Lower leg skin (tissue), 4 donors: ENCODE measurements around the gene CAPN15. TPM values are rescaled to one million over a fixed set of nuclear protein-coding genes. Genes with fewer than 3 reads are reported as not detected.

Experiments used
- DNase-seq, 2 donors: peaks; one replicate each; pipeline ENCODE4 v3.0.0-alpha.2; 2019; ENCODE audit warnings: low spot score in 2 of 2
- H3K4me3 ChIP-seq: fragments of 200-600 bp; sonication (generic); 2 replicates; pipeline ENCODE4 v1.5.1; 2017; ENCODE audit warnings: mild to moderate bottlenecking, low read depth; ENCODE audit not compliant: poor library complexity, severe bottlenecking
- CTCF ChIP-seq, 3 donors: fragments of 450-650 bp; IDR thresholded peaks; one replicate each; pipeline ENCODE4 v1.5.1; 2016; ENCODE audit warnings: antibody characterized with exemption in 3 of 3, mild to moderate bottlenecking in 3 of 3, moderate library complexity in 2 of 3
- POLR2A ChIP-seq, 2 donors: fragments of 450-650 bp; IDR thresholded peaks; one replicate each; pipeline ENCODE4 v1.6.1; 2016 to 2017; ENCODE audit warnings: antibody characterized with exemption in 2 of 2, mild to moderate bottlenecking in 1 of 2, moderate library complexity in 1 of 2
- WGBS, 2 donors: methylation state at CpG; one replicate each; pipeline ENCODE4 v1.1.5; 2018; 5-methylcytosine and 5-hydroxymethylcytosine counted together
- intact Hi-C: fragments of 100-400 bp; cut with DNase I; formaldehyde crosslinking; loops from one replicate; pipeline ENCODE4 v1.15.0; 2023; ENCODE audit warnings: low total_unique reads
- total RNA-seq, 4 donors: library from RNA; depleted of rRNA; stranded (reverse); fragments of >200 nt; gene quantifications; one replicate each; pipeline ENCODE4 v1.1.0, GENCODE V29; 2016

Gene CAPN15
- total RNA-seq, 4 donors from 2014 or later: 80.8 to 95.5 (median 84.6) TPM

GRCh38 chr16:528111-529011 lies 849 bp downstream of the CAPN15 start:
- WGBS, 2 donors: 1 to 8% methylated on average over 10 to 11 of the region's 55 CpGs

GRCh38 chr16:529012-529575 lies 1.6 kb downstream of the CAPN15 start:
- 24 to 32% methylated on average over 11 to 12 of the region's 12 CpGs for WGBS, 2 donors
- intact Hi-C loops: no loop called here

More at GRCh38 chr16:528111-529011, 849 bp downstream of the CAPN15 start:
- DNase-seq: peak; percentile 55 to 91
- intact Hi-C loops: no loop called here
- H3K4me3 ChIP-seq: peak overlapping the region; percentile 48
- TF ChIP-seq CTCF (IDR thresholded peaks at IDR 0.05) (no peak), POLR2A (IDR thresholded peaks at IDR 0.05) (no peak)

GRCh38 chr16:530111-530817 lies 2.8 kb downstream of the CAPN15 start:
- H3K4me3 ChIP-seq: no peak overlapping the region
- intact Hi-C loops: no loop called here
- 85 to 89% methylated on average over 12 to 20 of the region's 23 CpGs for WGBS, 2 donors
- DNase-seq: no peak
- TF ChIP-seq CTCF (IDR thresholded peaks at IDR 0.05) (no peak), POLR2A (IDR thresholded peaks at IDR 0.05) (no peak)

More at GRCh38 chr16:529012-529575, 1.6 kb downstream of the CAPN15 start:
- no peak for TF ChIP-seq CTCF (IDR thresholded peaks at IDR 0.05)
- TF ChIP-seq POLR2A (IDR thresholded peaks at IDR 0.05): no peak
- peak overlapping the region; percentile 48 for H3K4me3 ChIP-seq
- DNase-seq: no peak

GRCh38 chr16:531494-532125 lies 4.1 kb downstream of the CAPN15 start:
- no peak for DNase-seq
- intact Hi-C loops: no loop called here
- TF ChIP-seq POLR2A (IDR thresholded peaks at IDR 0.05) (no peak), CTCF (IDR thresholded peaks at IDR 0.05) (no peak)
- 85 to 87% methylated on average over 14 to 15 of the region's 16 CpGs for WGBS, 2 donors
- no peak overlapping the region for H3K4me3 ChIP-seq

GRCh38 chr16:533391-534123 lies 6.0 kb downstream of the CAPN15 start:
- WGBS, 2 donors: 85 to 87% methylated on average over 20 of the region's 30 CpGs
- no peak for TF ChIP-seq POLR2A (IDR thresholded peaks at IDR 0.05)
- no peak for TF ChIP-seq CTCF (IDR thresholded peaks at IDR 0.05)
- DNase-seq: no peak
- intact Hi-C loops: no loop called here
- H3K4me3 ChIP-seq: no peak overlapping the region
